RCC 7860 (cell line): ENCODE data around the gene EMC7.

Experiments used
- DNase-seq: peaks from one replicate; pipeline ENCODE4 v3.0.0-alpha.2; 2015; ENCODE audit warnings: low spot score
- FAIRE-seq: peaks from 2 replicates; lab custom pipeline; 2012; peaks lifted over from hg19 to GRCh38; lab: Jason Lieb, UNC

The EMC7 gene

DNA sequence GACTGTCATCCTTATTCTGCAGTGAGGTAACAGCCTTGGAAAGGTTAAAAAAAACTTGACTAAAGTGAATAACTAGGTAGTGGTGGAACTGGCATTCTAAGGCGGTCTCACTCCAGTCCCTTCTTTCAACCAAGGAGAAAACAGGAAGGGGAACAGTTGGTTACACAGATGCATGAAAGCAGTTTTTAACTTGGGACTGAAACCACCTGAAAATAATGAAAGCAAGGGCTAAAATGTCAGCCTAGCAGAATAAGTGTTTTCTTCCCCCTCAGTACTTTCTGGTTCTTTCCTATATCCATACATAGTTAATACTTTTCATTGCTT is 61.9 kb downstream of the EMC7 start:
- no peak for DNase-seq
- no peak for FAIRE-seq

DNA sequence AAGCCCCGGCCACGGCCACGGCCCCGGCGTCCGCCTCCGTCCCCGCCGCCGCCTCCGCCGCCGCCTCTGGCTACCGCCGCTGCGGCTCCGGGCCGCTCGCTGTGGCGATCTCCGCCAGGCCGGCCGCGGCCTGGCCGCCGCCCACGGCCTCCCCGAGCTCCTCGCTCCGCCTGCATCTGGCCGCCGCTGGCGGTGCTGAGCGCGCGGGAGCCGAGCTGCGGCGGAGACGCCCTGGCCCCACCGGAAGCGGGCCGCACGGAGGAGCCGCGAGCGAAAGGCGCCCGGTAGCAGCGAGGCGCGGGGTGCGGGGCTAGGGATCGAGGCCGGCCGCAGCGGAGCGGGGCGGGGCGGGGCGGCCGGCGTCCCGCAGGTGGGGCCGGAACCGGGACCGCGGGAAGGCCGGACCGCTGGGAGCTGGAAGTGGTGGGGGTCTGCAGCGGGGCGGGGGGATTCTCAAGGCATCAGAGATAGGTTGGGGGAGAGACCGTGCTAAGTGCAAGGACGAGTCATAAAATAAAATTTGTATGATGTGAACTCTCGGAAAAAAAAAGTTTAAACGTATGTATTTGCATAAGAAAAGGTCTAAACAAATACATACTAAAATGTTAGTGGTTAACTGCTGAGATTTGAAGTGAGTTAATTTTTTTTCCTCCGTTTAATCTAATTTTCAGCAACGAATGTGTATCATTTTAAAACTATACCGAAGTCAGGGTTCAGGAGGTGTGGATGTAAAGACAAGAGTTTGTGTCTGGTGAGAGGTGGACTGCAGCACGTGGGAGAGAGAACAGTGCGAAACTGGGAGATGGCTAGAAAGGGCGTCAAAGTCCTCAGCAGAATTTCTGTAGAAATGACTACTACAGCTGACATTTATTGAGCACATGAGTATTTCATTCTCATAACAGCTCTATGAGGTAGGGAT is 62.5 kb downstream of the EMC7 start, which contains the start of gene AVEN:
Gene AVEN (minus strand): TSS at position 334 of the 919 bp plus-strand sequence. CDS start 158 bp downstream, at position 176.
- DNase-seq, result peak; percentile 7
- no peak for FAIRE-seq

DNA sequence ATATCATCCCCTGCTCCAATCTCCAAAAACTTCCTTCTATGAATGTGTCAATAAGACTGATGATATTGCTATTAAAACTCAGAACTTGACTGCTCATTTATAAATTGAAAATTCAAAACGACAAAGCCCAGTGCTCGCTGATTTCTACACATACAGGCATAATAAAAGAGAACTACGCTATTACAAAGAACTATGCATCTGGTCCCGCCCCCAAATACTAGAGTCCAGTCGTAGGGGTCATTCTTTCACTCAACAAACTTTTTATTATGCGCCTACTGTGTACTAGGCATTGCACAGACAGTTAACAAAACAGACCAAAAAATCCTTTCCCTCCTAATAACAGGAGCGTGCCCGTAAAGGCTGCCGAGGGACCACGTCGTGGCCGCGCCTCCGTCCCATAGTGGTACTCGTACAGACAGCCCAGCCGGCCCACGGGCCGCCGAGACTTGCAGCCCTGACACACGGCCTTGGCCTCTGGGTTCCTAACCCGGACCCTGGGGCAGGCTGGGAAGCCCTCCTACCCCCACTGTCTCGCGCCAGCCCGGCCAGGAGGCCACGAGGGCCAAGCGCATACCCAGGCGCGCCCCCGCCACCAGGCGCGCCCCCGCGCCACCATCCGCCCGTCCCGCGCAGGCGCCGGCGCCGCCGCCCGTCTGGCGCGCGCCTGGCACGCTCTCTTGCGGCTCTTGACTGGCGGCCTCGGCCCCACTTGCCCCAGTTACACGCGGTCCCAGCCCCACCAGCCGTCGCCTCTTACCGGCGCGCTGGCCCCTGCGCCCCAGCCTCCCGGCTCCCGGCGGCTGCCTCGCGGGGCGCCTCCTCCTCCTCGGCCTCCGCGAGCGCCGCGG is 63.4 kb downstream of the EMC7 start:
- peak; percentile 44 for DNase-seq
- FAIRE-seq, result no peak
